OCI-LY3 (cell line): ENCODE data around the gene GNS.

Source experiments
- H2AFZ ChIP-seq: fragments of 200-600, 300-600 bp; shearing (Covaris generic); 2 replicates; pipeline ENCODE4 v1.6.0; 2014; ENCODE audit warnings: antibody characterized with exemption, low read depth, low read length
- H3K27ac ChIP-seq: fragments of 200-600, 300-600 bp; sonication (generic); 2 replicates; pipeline ENCODE4 v1.5.1; 2014; ENCODE audit warnings: mild to moderate bottlenecking, low read length, moderate library complexity, mixed read lengths
- H3K27me3 ChIP-seq: fragments of 200-600, 300-600 bp; sonication (generic); 2 replicates; pipeline ENCODE4 v1.6.1; 2014; ENCODE audit warnings: low read depth, low read length, mixed read lengths
- H3K36me3 ChIP-seq: fragments of 200-600, 300-600 bp; sonication (generic); replicated peaks from 2 replicates; pipeline ENCODE3; 2014; ENCODE audit warnings: low read depth, low read length, mixed read lengths
- H3K4me1 ChIP-seq: fragments of 300-600, 200-600 bp; sonication (generic); 2 replicates; pipeline ENCODE4 v1.6.1; 2014; ENCODE audit warnings: low read length, mixed read lengths
- H3K4me2 ChIP-seq: fragments of 200-600, 300-600 bp; sonication (generic); 2 replicates; pipeline ENCODE4 v1.6.1; 2014; ENCODE audit warnings: low read length, mixed read lengths
- H3K4me3 ChIP-seq: fragments of 300-600, 200-600 bp; sonication (generic); 2 replicates; pipeline ENCODE4 v1.5.1; 2014; ENCODE audit warnings: antibody characterized with exemption, mild to moderate bottlenecking, low read length, moderate library complexity
- H3K79me2 ChIP-seq: fragments of 300-600, 200-600 bp; shearing (Covaris generic); 2 replicates; pipeline ENCODE4 v1.6.1; 2014; ENCODE audit warnings: mild to moderate bottlenecking, low read length, mixed read lengths
- H3K9ac ChIP-seq: fragments of 300-600, 200-600 bp; shearing (Covaris generic); 2 replicates; pipeline ENCODE4 v1.6.0; 2014; ENCODE audit warnings: mild to moderate bottlenecking, low read length, moderate library complexity
- H3K9me3 ChIP-seq: fragments of 200-600, 300-600 bp; shearing (Covaris generic); 2 replicates; pipeline ENCODE4 v1.6.1; 2014; ENCODE audit warnings: low read length, mixed read lengths; ENCODE audit not compliant: insufficient read depth
- H4K20me1 ChIP-seq: fragments of 200-600, 300-600 bp; sonication (generic); 2 replicates; pipeline ENCODE4 v1.6.1; 2016; ENCODE audit warnings: low read length, mixed read lengths; ENCODE audit not compliant: insufficient read depth
- CTCF ChIP-seq: fragments of 200-600, 300-600 bp; sonication (generic); IDR thresholded peaks from 2 replicates; pipeline ENCODE4 v1.5.1; 2014; ENCODE audit warnings: antibody characterized with exemption, low read length, low read depth
- EZH2phosphoT487 ChIP-seq: fragments of 200-600 bp; shearing (Covaris generic); IDR thresholded peaks from 2 replicates; pipeline ENCODE4 v1.6.1; 2018; ENCODE audit warnings: antibody characterized with exemption, mixed run types, low read depth

Gene GNS

GRCh38 chr12:64706306-64706705, 52.9 kb downstream of the GNS start:
- TF ChIP-seq CTCF, result no peak
- no peak for TF ChIP-seq EZH2phosphoT487
- H3K9ac ChIP-seq, result no peak overlapping the region
- H3K36me3 ChIP-seq, result peaks cover 14% of the 10 kb centered on the region
- no peak overlapping the region for H3K27ac ChIP-seq
- no peak overlapping the region for H2AFZ ChIP-seq
- H3K27me3 ChIP-seq, result no peaks in the 10 kb centered on the region
- H4K20me1 ChIP-seq, result no peaks in the 10 kb centered on the region
- no peak overlapping the region for H3K4me3 ChIP-seq
- no peaks in the 10 kb centered on the region for H3K79me2 ChIP-seq
- no peaks in the 10 kb centered on the region for H3K9me3 ChIP-seq
- no peak overlapping the region for H3K4me2 ChIP-seq
- H3K4me1 ChIP-seq, result no peaks in the 10 kb centered on the region

- no peak overlapping the region for H3K4me3 ChIP-seq
- no peak overlapping the region for H3K4me2 ChIP-seq
- H3K9me3 ChIP-seq, result no peaks in the 10 kb centered on the region
- H3K36me3 ChIP-seq, result peaks cover 21% of the 10 kb centered on the region
- no peak overlapping the region for H3K27ac ChIP-seq
- H2AFZ ChIP-seq, result no peak overlapping the region
- peaks cover 6% of the 10 kb centered on the region; the same call in 1 of the 2 replicates for H4K20me1 ChIP-seq
- no peak overlapping the region for H3K9ac ChIP-seq
- peaks cover 6% of the 10 kb centered on the region for H3K4me1 ChIP-seq
- TF ChIP-seq EZH2phosphoT487 (no peak), CTCF (no peak)
- H3K27me3 ChIP-seq, result no peaks in the 10 kb centered on the region
- peaks cover 5% of the 10 kb centered on the region for H3K79me2 ChIP-seq
Observed at GRCh38 chr12:64701283-64701682, 57.9 kb downstream of the GNS start.

GRCh38 chr12:64700532-64700931, 58.7 kb downstream of the GNS start:
- Histone ChIP-seq H3K27me3 (no peaks in the 10 kb centered on the region), H2AFZ (no peak overlapping the region), H3K36me3 (peaks cover 21% of the 10 kb centered on the region), H3K4me1 (peaks cover 6% of the 10 kb centered on the region), H3K4me2 (no peak overlapping the region), H3K4me3 (no peak overlapping the region), H3K9ac (no peak overlapping the region), H4K20me1 (peaks cover 11% of the 10 kb centered on the region), H3K9me3 (no peaks in the 10 kb centered on the region), H3K79me2 (peaks cover 7% of the 10 kb centered on the region), H3K27ac (no peak overlapping the region)
- TF ChIP-seq EZH2phosphoT487 (no peak), CTCF (no peak)

GRCh38 chr12:64699504-64700115, 59.6 kb downstream of the GNS start:
- Histone ChIP-seq H3K4me2 (no peak overlapping the region), H3K36me3 (peaks cover 31% of the 10 kb centered on the region), H3K79me2 (peaks cover 7% of the 10 kb centered on the region), H3K9ac (no peak overlapping the region), H3K27ac (no peak overlapping the region), H3K4me1 (peaks cover 6% of the 10 kb centered on the region), H2AFZ (no peak overlapping the region), H4K20me1 (peaks cover 20% of the 10 kb centered on the region), H3K27me3 (no peaks in the 10 kb centered on the region), H3K4me3 (no peak overlapping the region), H3K9me3 (no peaks in the 10 kb centered on the region)
- TF ChIP-seq EZH2phosphoT487, result no peak
- no peak for TF ChIP-seq CTCF
